ENCODE data around the gene PLXDC1. TPM values are rescaled to one million over a fixed set of nuclear protein-coding genes. Genes with fewer than 3 reads are reported as not detected.
A peak's percentile ranks its signal among the peaks of the same experiment; 100 is the strongest.

The PLXDC1 gene
- total RNA-seq, 4 donors from 2014 or later = 1.6 to 26.2 (median 4.3) TPM

DNA sequence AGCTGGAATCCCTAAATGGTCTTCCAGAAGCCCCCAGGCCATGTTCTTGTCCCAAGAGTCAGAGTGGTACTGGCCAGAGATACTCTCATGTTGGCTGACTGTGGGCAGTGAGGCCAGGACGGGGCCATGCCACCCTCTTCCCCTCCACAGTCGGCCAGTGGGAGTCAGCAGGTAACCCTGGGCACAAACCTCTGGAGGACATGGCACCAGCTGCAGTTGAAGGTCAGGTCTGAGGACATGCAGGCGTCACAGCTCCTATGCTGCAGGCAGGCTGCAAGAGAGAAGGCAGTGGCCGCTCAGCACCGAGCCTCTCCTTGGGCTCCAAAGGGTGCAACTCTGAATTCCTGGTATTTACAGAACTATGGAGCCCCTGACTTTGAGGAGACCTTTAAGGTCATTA is 68.2 kb downstream of the PLXDC1 start:
- no peaks in the 10 kb centered on the region for H3K9me3 ChIP-seq
- no peak for TF ChIP-seq POLR2A (IDR thresholded peaks at IDR 0.05)
- TF ChIP-seq POLR2AphosphoS5 (IDR thresholded peaks at IDR 0.05) = no peak
- TF ChIP-seq EP300 (IDR thresholded peaks at IDR 0.05; ENCODE audit: low read depth) = no peak
- TF ChIP-seq, protein P1, sequence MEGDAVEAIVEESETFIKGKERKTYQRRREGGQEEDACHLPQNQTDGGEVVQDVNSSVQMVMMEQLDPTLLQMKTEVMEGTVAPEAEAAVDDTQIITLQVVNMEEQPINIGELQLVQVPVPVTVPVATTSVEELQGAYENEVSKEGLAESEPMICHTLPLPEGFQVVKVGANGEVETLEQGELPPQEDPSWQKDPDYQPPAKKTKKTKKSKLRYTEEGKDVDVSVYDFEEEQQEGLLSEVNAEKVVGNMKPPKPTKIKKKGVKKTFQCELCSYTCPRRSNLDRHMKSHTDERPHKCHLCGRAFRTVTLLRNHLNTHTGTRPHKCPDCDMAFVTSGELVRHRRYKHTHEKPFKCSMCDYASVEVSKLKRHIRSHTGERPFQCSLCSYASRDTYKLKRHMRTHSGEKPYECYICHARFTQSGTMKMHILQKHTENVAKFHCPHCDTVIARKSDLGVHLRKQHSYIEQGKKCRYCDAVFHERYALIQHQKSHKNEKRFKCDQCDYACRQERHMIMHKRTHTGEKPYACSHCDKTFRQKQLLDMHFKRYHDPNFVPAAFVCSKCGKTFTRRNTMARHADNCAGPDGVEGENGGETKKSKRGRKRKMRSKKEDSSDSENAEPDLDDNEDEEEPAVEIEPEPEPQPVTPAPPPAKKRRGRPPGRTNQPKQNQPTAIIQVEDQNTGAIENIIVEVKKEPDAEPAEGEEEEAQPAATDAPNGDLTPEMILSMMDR (IDR thresholded peaks at IDR 0.05) = no peak
- intact Hi-C loops (cut with DNase I; ENCODE audit: low total_unique reads) (no loop called here), in situ Hi-C loops (cut with MboI; ENCODE audit: low pct_ligation_motif_present in 1 of 4, low pct_unique_long_range_greater_than_20kb in 1 of 4, low sequenced_read_pairs in 3 of 4) (no loop called here)
- DNase-seq = no peak
- 79% methylated on average over 5 of the region's 5 CpGs; no CpG with 5 or more reads in 1 of the 2 donors for WGBS, 2 donors (ENCODE audit: low coverage in 1 of 2)
- no peaks in the 10 kb centered on the region for H3K27me3 ChIP-seq
- peaks cover 0 to 23% (median 0%) of the 10 kb centered on the region in 4 donors for H3K4me1 ChIP-seq
- no peak overlapping the region for H3K4me3 ChIP-seq
- H3K27ac ChIP-seq = peak overlapping the region; percentile 8 to 36 (median 34)
- H3K36me3 ChIP-seq = no peaks in the 10 kb centered on the region

DNA sequence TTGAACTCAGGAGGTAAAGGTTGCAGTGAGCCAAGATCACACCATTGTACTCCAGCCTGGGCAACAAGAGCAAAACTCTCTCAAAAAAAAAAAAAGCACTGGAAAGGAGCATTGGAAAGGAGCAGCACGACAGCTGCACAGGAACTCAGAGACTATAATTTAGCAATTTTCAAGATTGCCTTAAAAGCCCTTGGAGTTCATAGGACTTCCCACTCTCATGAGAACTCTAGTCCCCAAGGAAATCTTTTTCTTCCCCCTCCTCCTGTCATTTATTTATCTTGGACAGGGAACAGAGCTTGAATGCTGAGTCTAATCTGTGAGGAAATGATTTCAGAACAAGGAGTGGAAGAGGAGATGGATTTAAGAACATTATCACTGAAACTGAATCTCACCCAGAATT is 69.0 kb downstream of the PLXDC1 start:
- 38 to 56% methylated on average over 1 of the region's 1 CpG for whole genome bisulfite sequencing, 2 donors (ENCODE audit: low coverage in 1 of 2)
- intact Hi-C loops (cut with DNase I; ENCODE audit: low total_unique reads) (no loop called here), in situ Hi-C loops (cut with MboI; ENCODE audit: low pct_ligation_motif_present in 1 of 4, low pct_unique_long_range_greater_than_20kb in 1 of 4, low sequenced_read_pairs in 3 of 4) (no loop called here)
- no peak overlapping the region for H3K4me3 ChIP-seq
- peaks cover 0 to 23% (median 0%) of the 10 kb centered on the region in 4 donors for H3K4me1 ChIP-seq
- TF ChIP-seq POLR2AphosphoS5 (IDR thresholded peaks at IDR 0.05) = no peak
- TF ChIP-seq POLR2A (IDR thresholded peaks at IDR 0.05) = no peak
- TF ChIP-seq, protein P1 (IDR thresholded peaks at IDR 0.05) = no peak
- TF ChIP-seq EP300 (IDR thresholded peaks at IDR 0.05; ENCODE audit: low read depth) = no peak
- no peak for DNase-seq
- H3K9me3 ChIP-seq = no peaks in the 10 kb centered on the region
- no peaks in the 10 kb centered on the region for H3K36me3 ChIP-seq
- no peaks in the 10 kb centered on the region for H3K27me3 ChIP-seq
- H3K27ac ChIP-seq = peak overlapping the region; percentile 33 to 40 (median 36)

DNA sequence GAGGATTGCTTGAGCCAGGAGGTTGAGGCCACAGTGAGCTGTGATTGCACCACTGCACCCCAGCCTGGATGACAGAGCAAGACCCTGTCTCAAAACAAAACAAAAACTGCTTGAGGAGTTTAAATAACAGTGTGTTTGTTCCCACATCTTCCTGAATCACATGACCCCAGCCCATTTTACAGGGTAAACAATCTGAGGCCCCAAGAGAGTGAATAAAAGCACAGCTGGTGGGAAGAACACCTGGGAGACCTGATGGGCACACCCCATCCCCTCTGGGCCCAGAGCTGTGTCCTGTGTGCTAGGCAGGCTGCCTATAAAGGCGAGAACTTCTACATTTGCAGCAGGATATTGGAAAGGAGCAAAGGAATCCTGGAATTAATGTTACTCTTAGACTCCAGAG is 69.6 kb downstream of the PLXDC1 start:
- Histone ChIP-seq H3K4me3 (no peak overlapping the region), H3K27me3 (no peaks in the 10 kb centered on the region), H3K9me3 (no peaks in the 10 kb centered on the region), H3K36me3 (no peaks in the 10 kb centered on the region), H3K27ac (peak overlapping the region in 3 of 4 donors; percentile 28 to 40 (median 29)), H3K4me1 (peaks cover 0 to 23% (median 0%) of the 10 kb centered on the region in 4 donors)
- 94% methylated on average over 1 of the region's 1 CpG; no CpG with 5 or more reads in 1 of the 2 donors for WGBS, 2 donors (ENCODE audit: low coverage in 1 of 2)
- in situ Hi-C loops (cut with MboI; ENCODE audit: low pct_ligation_motif_present in 1 of 4, low pct_unique_long_range_greater_than_20kb in 1 of 4, low sequenced_read_pairs in 3 of 4) (no loop called here), intact Hi-C loops (cut with DNase I; ENCODE audit: low total_unique reads) (no loop called here)
- DNase-seq = no peak
- TF ChIP-seq POLR2AphosphoS5 (IDR thresholded peaks at IDR 0.05) = no peak
- no peak for TF ChIP-seq EP300 (IDR thresholded peaks at IDR 0.05; ENCODE audit: low read depth)
- no peak for TF ChIP-seq POLR2A (IDR thresholded peaks at IDR 0.05)
- TF ChIP-seq, protein P1 (IDR thresholded peaks at IDR 0.05) = no peak

DNA sequence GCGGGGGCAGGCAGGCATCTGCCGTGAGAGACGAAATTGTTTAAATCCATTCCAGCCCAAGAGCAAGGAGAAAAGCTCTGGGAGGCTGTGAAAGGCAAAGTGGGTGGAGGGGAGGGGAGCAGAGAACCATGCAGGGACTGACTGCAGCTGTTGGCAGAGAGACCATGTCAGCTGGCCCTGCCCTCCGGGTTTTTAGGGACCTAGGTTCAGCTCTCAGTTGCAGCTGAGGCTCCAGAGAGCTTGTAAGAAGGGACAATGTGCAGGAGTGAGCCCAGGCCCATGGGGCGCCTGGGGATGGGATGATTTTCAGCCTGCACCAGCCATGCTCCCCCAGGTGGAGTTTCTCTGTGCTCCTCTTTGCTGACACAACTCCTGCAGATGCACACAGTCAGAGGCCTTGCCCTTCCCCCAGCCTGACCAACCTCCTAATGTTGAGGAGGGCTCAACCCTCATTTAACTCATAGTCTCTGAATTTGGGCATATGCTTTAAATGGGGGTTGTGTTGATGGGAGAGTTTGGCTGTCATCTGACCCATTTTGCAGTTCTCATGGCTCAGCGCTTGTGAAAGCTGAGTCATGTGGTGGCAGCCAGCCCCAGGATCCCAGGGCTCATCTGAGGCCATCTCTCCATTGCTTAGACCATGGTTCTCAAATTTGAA is 70.9 kb downstream of the PLXDC1 start:
- no peaks in the 10 kb centered on the region for H3K9me3 ChIP-seq
- WGBS, 2 donors (ENCODE audit: low coverage in 1 of 2) = 57 to 89% methylated on average over 3 to 6 of the region's 6 CpGs
- no peaks in the 10 kb centered on the region for H3K36me3 ChIP-seq
- in situ Hi-C loops (cut with MboI; ENCODE audit: low pct_ligation_motif_present in 1 of 4, low pct_unique_long_range_greater_than_20kb in 1 of 4, low sequenced_read_pairs in 3 of 4) = no loop called here
- H3K4me1 ChIP-seq = peaks cover 0 to 23% (median 0%) of the 10 kb centered on the region in 4 donors
- DNase-seq = peak; percentile 18
- H3K27ac ChIP-seq = peak overlapping the region; percentile 16 to 48 (median 30)
- intact Hi-C loops (cut with DNase I; ENCODE audit: low total_unique reads) = no loop called here
- TF ChIP-seq POLR2AphosphoS5 (IDR thresholded peaks at IDR 0.05) = no peak
- TF ChIP-seq EP300 (IDR thresholded peaks at IDR 0.05; ENCODE audit: low read depth) = no peak
- TF ChIP-seq, protein P1 (IDR thresholded peaks at IDR 0.05) = no peak
- no peak for TF ChIP-seq POLR2A (IDR thresholded peaks at IDR 0.05)
- H3K27me3 ChIP-seq = no peaks in the 10 kb centered on the region
- no peak overlapping the region for H3K4me3 ChIP-seq
